Bronchial epithelial cell (primary cell): ENCODE measurements around the gene CCDC137. TPM values are rescaled to one million over a fixed set of nuclear protein-coding genes. Genes with fewer than 3 reads are reported as not detected.
A peak's percentile ranks its signal among the peaks of the same experiment; 100 is the strongest.

Experiments
- DNase-seq: peaks from one replicate; pipeline ENCODE4 v3.0.0-alpha.2; 2010; ENCODE audit warnings: low read depth
- FAIRE-seq: peaks from 2 replicates; lab custom pipeline; 2011; peaks lifted over from hg19 to GRCh38; lab: Jason Lieb, UNC
- H3K27me3 ChIP-seq: 2 replicates; pipeline ENCODE4 v1.5.1; 2011; ENCODE audit warnings: low read length; ENCODE audit not compliant: control insufficient read depth, insufficient read depth
- H3K36me3 ChIP-seq: 2 replicates; pipeline ENCODE4 v1.5.1; 2011; ENCODE audit warnings: low read length; ENCODE audit not compliant: control insufficient read depth, insufficient read depth
- H3K4me3 ChIP-seq: 2 replicates; pipeline ENCODE4 v1.5.1; 2011; ENCODE audit warnings: mild to moderate bottlenecking, low read depth, low read length, control low read depth
- CTCF ChIP-seq: IDR thresholded peaks from 2 replicates; pipeline ENCODE4 v1.5.1; 2011; ENCODE audit warnings: mild to moderate bottlenecking, moderate library complexity, low read length, control low read depth, inconsistent platforms; ENCODE audit not compliant: insufficient read depth, severe bottlenecking
- total RNA-seq: library from RNA; depleted of rRNA; stranded (reverse); fragments of >200 nt; gene quantifications from 2 replicates; pipeline ENCODE4 v1.2.1, GENCODE V29; 2014

Gene CCDC137
- total RNA-seq, 1 donor from 2014 or later, result 6.8 TPM

GRCh38 chr17:81676906-81677305, 10.4 kb downstream of the CCDC137 start:
- no peak for FAIRE-seq
- DNase-seq, result no peak
- Histone ChIP-seq H3K4me3 (no peak overlapping the region), H3K27me3 (no peaks in the 10 kb centered on the region), H3K36me3 (peaks cover 22% of the 10 kb centered on the region)
- TF ChIP-seq CTCF, result no peak

GRCh38 chr17:81680150-81680549, 13.6 kb downstream of the CCDC137 start:
- DNase-seq, result no peak
- Histone ChIP-seq H3K27me3 (no peaks in the 10 kb centered on the region), H3K4me3 (no peak overlapping the region), H3K36me3 (peaks cover 7% of the 10 kb centered on the region)
- TF ChIP-seq CTCF, result no peak
- no peak for FAIRE-seq

DNA sequence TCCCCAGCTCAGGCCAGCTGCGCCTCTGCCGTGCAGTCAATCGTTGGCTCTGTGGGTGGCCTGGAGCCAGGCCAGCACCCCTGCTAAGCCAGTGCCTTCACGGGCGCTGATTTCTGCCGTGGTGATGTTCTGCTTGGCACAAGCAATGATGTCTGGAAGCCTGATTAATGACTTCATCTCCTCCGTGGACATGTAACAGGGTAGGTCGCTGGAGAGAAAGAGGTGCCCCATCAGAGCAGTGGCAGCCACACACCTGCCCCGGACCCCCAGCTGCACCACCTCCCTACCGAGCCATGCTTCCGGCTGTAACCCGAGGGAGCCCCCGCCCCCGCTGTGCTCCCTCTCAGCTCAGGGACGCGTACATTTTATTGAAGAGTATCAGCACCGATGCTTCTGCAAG, 15.1 kb downstream of the CCDC137 start:
- FAIRE-seq, result no peak

DNA sequence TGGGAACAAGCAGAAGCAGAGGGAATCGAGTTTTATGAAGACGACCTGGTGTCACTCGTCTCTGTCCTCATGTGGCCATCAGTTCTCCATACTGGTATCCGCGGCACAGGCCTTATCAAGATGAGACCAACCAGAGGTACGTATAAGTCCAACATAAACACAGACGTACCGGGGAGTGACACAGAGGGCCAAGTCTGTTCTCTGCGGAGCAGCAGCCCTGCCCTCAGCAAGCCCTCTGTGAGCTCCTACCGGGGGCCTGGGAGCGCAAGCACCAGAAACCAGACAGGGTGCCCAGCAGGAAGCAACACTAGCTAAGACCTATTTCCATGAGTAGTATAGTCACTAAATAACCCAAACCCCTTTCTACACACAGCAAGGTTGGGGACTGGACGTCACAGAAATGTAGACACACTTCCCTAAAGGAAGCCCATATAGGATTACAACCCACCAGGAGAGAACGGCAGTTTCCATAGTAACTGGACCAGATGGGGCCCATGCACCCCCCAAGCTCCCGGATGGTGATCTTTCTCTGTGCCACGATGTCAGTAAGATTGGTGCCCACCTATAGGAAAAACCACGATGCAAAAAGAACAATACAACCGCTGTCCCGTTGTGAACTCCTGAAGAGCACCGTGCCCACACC, 16.1 kb downstream of the CCDC137 start:
- no peak for TF ChIP-seq CTCF
- no peak for FAIRE-seq

More for the DNA sequence above, 15.1 kb downstream of the CCDC137 start:
- DNase-seq, result no peak
- no peak for TF ChIP-seq CTCF
- peaks cover 14% of the 10 kb centered on the region for H3K36me3 ChIP-seq
- no peaks in the 10 kb centered on the region for H3K27me3 ChIP-seq
- H3K4me3 ChIP-seq, result no peak overlapping the region

GRCh38 chr17:81683208-81683583, 16.7 kb downstream of the CCDC137 start:
- peaks cover 29% of the 10 kb centered on the region for H3K36me3 ChIP-seq
- no peaks in the 10 kb centered on the region for H3K27me3 ChIP-seq
- DNase-seq, result no peak
- no peak for FAIRE-seq
- peak overlapping the region; percentile 96 for H3K4me3 ChIP-seq
- TF ChIP-seq CTCF, result no peak

More for the DNA sequence above, 16.1 kb downstream of the CCDC137 start:
- H3K27me3 ChIP-seq, result no peaks in the 10 kb centered on the region
- H3K36me3 ChIP-seq, result peaks cover 23% of the 10 kb centered on the region
- peak overlapping the region; percentile 96 for H3K4me3 ChIP-seq
- DNase-seq, result no peak
